GM12801 (cell line): ENCODE data around the gene PICALM.

Experiments used
- TF ChIP-seq, protein P1 (sequence below): IDR thresholded peaks from one replicate; pipeline ENCODE4 v1.5.1; 2011; ENCODE audit warnings: control low read depth; ENCODE audit not compliant: insufficient read length; ENCODE audit errors: extremely low read depth

The PICALM gene

GRCh38 chr11:85945788-85946187, 123.1 kb downstream of the PICALM start:
- TF ChIP-seq, protein P1, sequence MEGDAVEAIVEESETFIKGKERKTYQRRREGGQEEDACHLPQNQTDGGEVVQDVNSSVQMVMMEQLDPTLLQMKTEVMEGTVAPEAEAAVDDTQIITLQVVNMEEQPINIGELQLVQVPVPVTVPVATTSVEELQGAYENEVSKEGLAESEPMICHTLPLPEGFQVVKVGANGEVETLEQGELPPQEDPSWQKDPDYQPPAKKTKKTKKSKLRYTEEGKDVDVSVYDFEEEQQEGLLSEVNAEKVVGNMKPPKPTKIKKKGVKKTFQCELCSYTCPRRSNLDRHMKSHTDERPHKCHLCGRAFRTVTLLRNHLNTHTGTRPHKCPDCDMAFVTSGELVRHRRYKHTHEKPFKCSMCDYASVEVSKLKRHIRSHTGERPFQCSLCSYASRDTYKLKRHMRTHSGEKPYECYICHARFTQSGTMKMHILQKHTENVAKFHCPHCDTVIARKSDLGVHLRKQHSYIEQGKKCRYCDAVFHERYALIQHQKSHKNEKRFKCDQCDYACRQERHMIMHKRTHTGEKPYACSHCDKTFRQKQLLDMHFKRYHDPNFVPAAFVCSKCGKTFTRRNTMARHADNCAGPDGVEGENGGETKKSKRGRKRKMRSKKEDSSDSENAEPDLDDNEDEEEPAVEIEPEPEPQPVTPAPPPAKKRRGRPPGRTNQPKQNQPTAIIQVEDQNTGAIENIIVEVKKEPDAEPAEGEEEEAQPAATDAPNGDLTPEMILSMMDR, result no peak

DNA sequence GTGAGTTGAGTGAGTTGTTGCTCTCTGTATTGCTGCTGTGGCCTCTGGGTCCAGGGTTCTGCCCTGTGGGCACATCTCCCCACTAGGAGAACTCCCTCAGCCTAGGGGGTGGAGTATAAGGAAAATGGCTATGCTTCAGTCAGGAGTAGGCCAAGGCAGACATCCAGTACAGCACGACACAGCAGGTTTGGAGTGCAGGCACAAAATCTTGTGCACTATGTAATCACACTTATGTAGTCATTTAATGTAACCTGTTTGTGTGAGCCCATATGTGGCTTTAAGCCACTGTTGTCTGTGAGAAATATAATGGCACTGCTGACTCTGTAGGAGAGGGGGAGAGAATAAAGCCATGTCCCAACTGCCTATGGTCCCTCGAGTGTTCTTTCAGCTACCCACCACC, 123.6 kb downstream of the PICALM start:
- TF ChIP-seq, protein P1, result no peak

- TF ChIP-seq, protein P1, result no peak
Observed at GRCh38 chr11:85941380-85941973, 127.4 kb downstream of the PICALM start.

DNA sequence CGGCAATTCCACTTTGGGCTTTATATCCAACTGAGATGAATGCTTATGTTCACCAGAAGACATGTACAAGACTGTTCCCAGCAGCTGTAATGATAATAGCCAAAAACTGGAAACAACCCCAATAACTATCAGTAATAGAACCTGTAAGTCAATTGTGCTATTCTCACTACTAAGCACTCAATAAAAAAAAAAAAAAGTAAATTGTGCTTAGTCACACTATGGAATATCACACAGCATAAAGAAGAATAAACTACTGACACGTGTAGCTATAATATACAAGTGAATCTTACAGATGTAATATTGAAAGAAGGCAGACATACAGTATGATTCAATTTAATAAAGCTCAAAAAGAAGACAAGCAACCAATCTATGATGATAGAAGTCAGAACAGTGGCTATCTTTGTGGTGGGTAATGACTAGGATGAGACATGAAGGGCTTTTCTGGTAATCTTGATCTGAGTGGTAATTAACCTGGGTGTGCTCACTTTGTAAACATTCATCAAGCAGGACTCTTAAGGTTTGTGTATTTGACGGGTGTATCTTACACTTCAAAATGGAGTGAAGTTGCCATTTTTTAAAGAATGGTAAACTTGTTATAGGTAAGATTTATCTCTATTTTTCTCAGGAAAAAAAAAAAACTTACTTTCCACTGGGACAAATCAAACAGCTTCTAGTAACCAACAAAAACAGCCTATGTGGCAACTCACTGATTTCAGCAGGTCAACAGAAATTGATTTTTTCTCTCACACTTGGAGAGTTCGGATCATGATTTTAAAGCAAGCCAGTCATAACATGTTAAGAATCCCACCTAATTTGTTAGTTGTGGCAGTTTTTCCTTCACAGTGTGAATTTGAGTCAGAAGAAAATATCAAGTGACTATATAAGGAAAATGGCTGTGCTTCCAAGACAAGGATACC, 129.5 kb downstream of the PICALM start:
- TF ChIP-seq, protein P1, result no peak

DNA sequence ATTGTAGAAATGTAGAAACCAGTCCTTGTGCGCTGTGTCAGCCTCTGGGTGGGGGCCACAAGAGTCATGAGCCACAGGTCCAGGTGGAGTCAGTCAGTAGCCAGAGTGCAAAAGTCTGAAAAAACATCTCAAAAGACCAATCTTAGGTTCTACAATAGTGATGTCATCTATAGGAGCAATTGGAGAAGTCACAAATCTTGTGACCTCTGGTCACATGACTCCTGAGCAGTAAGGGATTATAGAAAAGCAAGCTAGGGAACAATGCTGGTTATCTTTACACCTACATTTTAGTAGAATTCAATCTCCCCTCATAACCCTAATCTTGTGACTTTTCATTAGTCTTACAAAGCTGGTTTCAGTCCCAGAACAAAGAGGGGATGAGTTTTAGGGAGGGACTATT, 131.0 kb downstream of the PICALM start:
- TF ChIP-seq, protein P1, result no peak

DNA sequence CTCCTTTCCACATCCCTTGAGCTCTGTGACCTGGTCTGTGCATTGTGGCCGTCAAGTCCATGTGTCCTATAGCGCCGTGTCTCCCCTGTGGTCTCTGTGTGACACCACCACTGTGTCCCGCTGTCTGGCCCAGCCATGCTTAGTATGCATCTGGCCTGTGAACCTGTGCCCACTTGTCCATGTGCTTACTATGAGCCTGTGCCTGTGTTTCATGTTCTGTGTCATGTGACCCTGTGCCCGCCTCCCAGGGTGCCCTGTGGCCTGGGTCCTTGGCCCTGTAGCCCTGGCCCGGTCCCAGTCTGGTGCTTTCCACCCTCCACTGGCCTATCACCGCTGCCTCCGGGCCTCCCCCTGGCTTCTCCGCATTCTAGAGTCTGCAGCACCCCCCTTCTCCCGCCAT, 133.1 kb downstream of the PICALM start:
- TF ChIP-seq, protein P1, result no peak

DNA sequence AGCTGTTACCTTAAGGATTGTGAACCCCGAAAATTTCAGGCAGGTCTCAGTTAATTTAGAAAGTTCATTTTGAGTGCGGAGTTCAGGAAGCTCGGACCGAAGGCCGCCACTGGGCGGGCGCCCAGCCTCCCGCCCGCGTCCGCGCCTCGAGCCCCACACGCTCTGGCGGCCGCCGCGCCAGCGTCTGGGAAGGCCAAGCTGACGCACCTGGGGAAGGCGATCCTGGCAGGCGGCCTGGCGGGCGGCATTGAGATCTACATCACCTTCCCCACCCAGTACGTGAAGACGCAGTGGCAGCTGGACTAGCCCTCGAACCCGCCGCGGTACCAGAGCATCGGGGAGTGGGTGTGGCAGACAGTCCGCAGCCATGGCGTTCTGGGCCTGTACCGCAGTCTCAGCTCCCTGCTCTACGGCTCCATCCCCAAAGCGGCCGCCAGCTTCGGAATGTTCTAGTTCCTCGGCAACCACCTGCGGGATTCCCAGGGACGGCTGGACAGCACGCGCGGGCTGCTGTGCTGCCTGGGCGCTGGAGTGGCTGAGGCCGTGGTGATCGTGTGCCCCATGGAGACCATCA, 134.2 kb downstream of the PICALM start:
- TF ChIP-seq, protein P1, result no peak
